Neural progenitor cell (in vitro differentiated cells): ENCODE results near the gene NFKBIL1. TPM values are rescaled to one million over a fixed set of nuclear protein-coding genes. Genes with fewer than 3 reads are reported as not detected.
A peak's percentile ranks its signal among the peaks of the same experiment; 100 is the strongest.

Source experiments
- DNase-seq: peaks from one replicate; pipeline ENCODE4 v3.0.0-alpha.2; 2016; ENCODE audit warnings: low spot score
- H2AFZ ChIP-seq: fragments of 200-600 bp; sonication (generic); replicated peaks from 2 replicates; pipeline ENCODE4 v1.6.1; 2016; ENCODE audit warnings: antibody characterized with exemption
- H3F3A ChIP-seq: fragments of 200-600 bp; sonication (generic); 2 replicates; pipeline ENCODE4 v1.6.1; 2016; ENCODE audit warnings: antibody characterized with exemption, low read depth
- H3K27ac ChIP-seq: fragments of 200-600 bp; sonication (generic); 2 replicates; pipeline ENCODE4 v1.5.1; 2016; ENCODE audit warnings: mild to moderate bottlenecking
- H3K27me3 ChIP-seq: fragments of 200-600 bp; sonication (generic); 2 replicates; pipeline ENCODE4 v1.6.1; 2016; ENCODE audit warnings: mild to moderate bottlenecking, moderate library complexity
- H3K36me3 ChIP-seq: fragments of 200-600 bp; sonication (generic); 2 replicates; pipeline ENCODE4 v1.5.1; 2016
- H3K4me1 ChIP-seq: fragments of 200-600 bp; sonication (generic); 2 replicates; pipeline ENCODE4 v1.6.1; 2016; ENCODE audit warnings: mixed run types
- H3K4me2 ChIP-seq: fragments of 200-600 bp; sonication (generic); 2 replicates; pipeline ENCODE4 v1.6.1; 2016
- H3K4me3 ChIP-seq: fragments of 200-600 bp; sonication (generic); 2 replicates; pipeline ENCODE4 v1.5.1; 2016
- H3K79me2 ChIP-seq: fragments of 200-600 bp; sonication (generic); 2 replicates; pipeline ENCODE4 v1.6.1; 2016; ENCODE audit warnings: low read depth
- H3K9ac ChIP-seq: fragments of 200-600 bp; sonication (generic); 2 replicates; pipeline ENCODE4 v1.6.1; 2016
- H3K9me3 ChIP-seq: fragments of 200-600 bp; sonication (generic); 2 replicates; pipeline ENCODE4 v1.5.1; 2016; ENCODE audit warnings: low read depth
- H4K20me1 ChIP-seq: fragments of 200-600 bp; sonication (generic); 2 replicates; pipeline ENCODE4 v1.6.1; 2016; ENCODE audit warnings: low read depth
- H3K27ac Mint-ChIP-seq: 3 replicates; pipeline ENCODE4 v1.8.0; 2021; ENCODE audit warnings: mixed read lengths
- H3K27me3 Mint-ChIP-seq: 2 replicates; pipeline ENCODE4 v1.8.0; 2022; ENCODE audit warnings: low read depth, mild to moderate bottlenecking, inconsistent platforms, moderate library complexity, mixed read lengths; ENCODE audit not compliant: insufficient read depth
- H3K36me3 Mint-ChIP-seq: 3 replicates; pipeline ENCODE4 v1.8.0; 2021; ENCODE audit warnings: mixed read lengths
- H3K4me1 Mint-ChIP-seq: 3 replicates; pipeline ENCODE4 v1.8.0; 2021; ENCODE audit warnings: mixed read lengths
- H3K4me3 Mint-ChIP-seq: 3 replicates; pipeline ENCODE4 v1.8.0; 2021; ENCODE audit warnings: mild to moderate bottlenecking, moderate library complexity, mixed read lengths
- H3K9me3 Mint-ChIP-seq: 3 replicates; pipeline ENCODE4 v1.8.0; 2020; ENCODE audit warnings: mixed read lengths
- CTCF ChIP-seq: fragments of 200-600 bp; sonication (generic); IDR thresholded peaks from 2 replicates; pipeline ENCODE4 v1.5.1; 2017; ENCODE audit warnings: antibody characterized with exemption, mild to moderate bottlenecking
- EZH2 ChIP-seq: fragments of 200-600 bp; sonication (generic); IDR thresholded peaks from 2 replicates; pipeline ENCODE4 v1.6.1; 2017; ENCODE audit warnings: antibody characterized with exemption, mild to moderate bottlenecking, moderate library complexity
- EZH2phosphoT487 ChIP-seq: fragments of 200-600 bp; sonication (generic); IDR thresholded peaks from 2 replicates; pipeline ENCODE4 v1.6.1; 2017; ENCODE audit warnings: antibody characterized with exemption
- total RNA-seq: library from RNA; depleted of rRNA; stranded (reverse); fragments of >200 nt; gene quantifications from 2 replicates; pipeline ENCODE4 v1.2.3, GENCODE V29; 2015; ENCODE audit warnings: low replicate concordance

The NFKBIL1 gene
- total RNA-seq, 1 donor from 2014 or later: 8.6 TPM

- Histone ChIP-seq H3F3A (no peaks in the 10 kb centered on the region), H4K20me1 (no peaks in the 10 kb centered on the region), H3K79me2 (no peaks in the 10 kb centered on the region), H2AFZ (peak within 1 kb of the TSS; percentile 87), H3K4me3 (peak within 1 kb of the TSS; percentile 69), H3K27me3 (peaks cover 9% of the 10 kb centered on the region), H3K4me2 (peak within 1 kb of the TSS; percentile 94), H3K27ac (no peak within 1 kb of the TSS), H3K4me1 (peaks cover 11% of the 10 kb centered on the region), H3K36me3 (no peaks in the 10 kb centered on the region), H3K9ac (peak within 1 kb of the TSS; percentile 44), H3K9me3 (no peaks in the 10 kb centered on the region)
- Mint-ChIP-seq H3K9me3 (no peaks in the 10 kb centered on the region), H3K36me3 (no peaks in the 10 kb centered on the region), H3K4me3 (peak within 1 kb of the TSS; percentile 95), H3K27ac (peak within 1 kb of the TSS; percentile 90), H3K27me3 (peaks cover 18% of the 10 kb centered on the region), H3K4me1 (peaks cover 17% of the 10 kb centered on the region)
- no peak for DNase-seq
- no peak for TF ChIP-seq EZH2phosphoT487
- TF ChIP-seq CTCF: no peak
- TF ChIP-seq EZH2: no peak
These were observed 34.8 kb downstream of the NFKBIL1 start, which contains the start of gene LTB for GRCh38 chr6:31582230-31582643. TSS of gene LTB (minus strand) at chr6:31582424. CDS start at chr6:31582417, 7 bp downstream.

- Histone ChIP-seq H4K20me1 (no peaks in the 10 kb centered on the region), H3K4me3 (no peak overlapping the region), H3K27me3 (peaks cover 2% of the 10 kb centered on the region), H3K9ac (no peak overlapping the region), H3K9me3 (no peaks in the 10 kb centered on the region), H3K27ac (no peak overlapping the region), H3K36me3 (no peaks in the 10 kb centered on the region), H2AFZ (no peak overlapping the region), H3K4me1 (peaks cover 6% of the 10 kb centered on the region), H3K4me2 (no peak overlapping the region), H3K79me2 (no peaks in the 10 kb centered on the region), H3F3A (no peaks in the 10 kb centered on the region)
- DNase-seq: peak; percentile 53
- peak; percentile 59 for TF ChIP-seq CTCF
- TF ChIP-seq EZH2phosphoT487: no peak
- Mint-ChIP-seq H3K4me1 (peaks cover 17% of the 10 kb centered on the region), H3K27ac (no peak overlapping the region), H3K36me3 (no peaks in the 10 kb centered on the region), H3K4me3 (peak overlapping the region; percentile 5), H3K9me3 (no peaks in the 10 kb centered on the region), H3K27me3 (peaks cover 11% of the 10 kb centered on the region)
These were observed 38.1 kb downstream of the NFKBIL1 start for GRCh38 chr6:31585491-31585890.

- Mint-ChIP-seq H3K9me3 (no peaks in the 10 kb centered on the region), H3K27ac (peak within 1 kb of the TSS; percentile 89), H3K4me1 (peaks cover 15% of the 10 kb centered on the region), H3K27me3 (peaks cover 11% of the 10 kb centered on the region), H3K36me3 (no peaks in the 10 kb centered on the region), H3K4me3 (peak within 1 kb of the TSS; percentile 5)
- Histone ChIP-seq H3K9me3 (no peaks in the 10 kb centered on the region), H3K79me2 (no peaks in the 10 kb centered on the region), H3K27ac (no peak within 1 kb of the TSS), H2AFZ (no peak within 1 kb of the TSS), H3K4me3 (no peak within 1 kb of the TSS), H3K4me2 (no peak within 1 kb of the TSS), H4K20me1 (no peaks in the 10 kb centered on the region), H3F3A (no peaks in the 10 kb centered on the region), H3K9ac (no peak within 1 kb of the TSS), H3K4me1 (peaks cover 6% of the 10 kb centered on the region), H3K27me3 (no peaks in the 10 kb centered on the region), H3K36me3 (no peaks in the 10 kb centered on the region)
- no peak for DNase-seq
- no peak for TF ChIP-seq EZH2
- TF ChIP-seq CTCF: no peak
- TF ChIP-seq EZH2phosphoT487: no peak
These were observed 38.6 kb downstream of the NFKBIL1 start, which contains the start of gene LST1 for GRCh38 chr6:31586008-31586407. TSS of gene LST1 (plus strand) at chr6:31586277. CDS start at chr6:31587300, 1,023 bp downstream.
